WTC11 (cell line): ENCODE data around the gene MED23.

Source experiments
- ATF1 ChIP-seq: sonication (generic); formaldehyde crosslinking; IDR thresholded peaks from 2 replicates; pipeline ENCODE4 v1.8.1; 2023; ENCODE audit warnings: mild to moderate bottlenecking, moderate library complexity, missing genetic modification reagents
- CREB1 ChIP-seq: sonication (generic); formaldehyde crosslinking; IDR thresholded peaks from 2 replicates; pipeline ENCODE4 v1.8.0; 2023; ENCODE audit warnings: mild to moderate bottlenecking, missing genetic modification reagents
- ETV6 ChIP-seq: sonication (generic); formaldehyde crosslinking; IDR thresholded peaks from 2 replicates; pipeline ENCODE4 v1.8.1; 2022; ENCODE audit warnings: mild to moderate bottlenecking, missing genetic modification reagents
- FOXK1 ChIP-seq: sonication (generic); formaldehyde crosslinking; IDR thresholded peaks from 2 replicates; pipeline ENCODE4 v1.8.0; 2022; ENCODE audit warnings: mild to moderate bottlenecking, moderate library complexity, missing genetic modification reagents
- NFYB ChIP-seq: sonication (generic); formaldehyde crosslinking; conservative IDR thresholded peaks from 2 replicates; pipeline ENCODE4 v1.8.0; 2022; ENCODE audit warnings: low read depth, missing genetic modification reagents
- NR1H2 ChIP-seq: sonication (generic); formaldehyde crosslinking; IDR thresholded peaks from 2 replicates; pipeline ENCODE4 v1.9.0; 2021; ENCODE audit warnings: mild to moderate bottlenecking, moderate library complexity, missing genetic modification reagents
- SP1 ChIP-seq: sonication (generic); formaldehyde crosslinking; conservative IDR thresholded peaks from 2 replicates; pipeline ENCODE4 v1.8.1; 2022; ENCODE audit warnings: missing genetic modification reagents
- TF ChIP-seq, protein P1 (sequence below): fragments of 200-600 bp; IDR thresholded peaks from 2 replicates; pipeline ENCODE4 v1.8.0; 2022; ENCODE audit warnings: antibody characterized with exemption
- TF ChIP-seq, protein P2 (sequence below): sonication (generic); formaldehyde crosslinking; conservative IDR thresholded peaks from 2 replicates; pipeline ENCODE4 v1.8.1; 2022; ENCODE audit warnings: mild to moderate bottlenecking, missing genetic modification reagents
- TF ChIP-seq, protein P3 (sequence below): sonication (generic); formaldehyde crosslinking; IDR thresholded peaks from 2 replicates; pipeline ENCODE4 v1.8.1; 2022; ENCODE audit warnings: mild to moderate bottlenecking, moderate library complexity, missing genetic modification reagents
- TF ChIP-seq, protein P4 (sequence below): sonication (generic); formaldehyde crosslinking; IDR thresholded peaks from 2 replicates; pipeline ENCODE4 v1.8.1; 2023; ENCODE audit warnings: mild to moderate bottlenecking, missing genetic modification reagents, borderline replicate concordance

DNA sequence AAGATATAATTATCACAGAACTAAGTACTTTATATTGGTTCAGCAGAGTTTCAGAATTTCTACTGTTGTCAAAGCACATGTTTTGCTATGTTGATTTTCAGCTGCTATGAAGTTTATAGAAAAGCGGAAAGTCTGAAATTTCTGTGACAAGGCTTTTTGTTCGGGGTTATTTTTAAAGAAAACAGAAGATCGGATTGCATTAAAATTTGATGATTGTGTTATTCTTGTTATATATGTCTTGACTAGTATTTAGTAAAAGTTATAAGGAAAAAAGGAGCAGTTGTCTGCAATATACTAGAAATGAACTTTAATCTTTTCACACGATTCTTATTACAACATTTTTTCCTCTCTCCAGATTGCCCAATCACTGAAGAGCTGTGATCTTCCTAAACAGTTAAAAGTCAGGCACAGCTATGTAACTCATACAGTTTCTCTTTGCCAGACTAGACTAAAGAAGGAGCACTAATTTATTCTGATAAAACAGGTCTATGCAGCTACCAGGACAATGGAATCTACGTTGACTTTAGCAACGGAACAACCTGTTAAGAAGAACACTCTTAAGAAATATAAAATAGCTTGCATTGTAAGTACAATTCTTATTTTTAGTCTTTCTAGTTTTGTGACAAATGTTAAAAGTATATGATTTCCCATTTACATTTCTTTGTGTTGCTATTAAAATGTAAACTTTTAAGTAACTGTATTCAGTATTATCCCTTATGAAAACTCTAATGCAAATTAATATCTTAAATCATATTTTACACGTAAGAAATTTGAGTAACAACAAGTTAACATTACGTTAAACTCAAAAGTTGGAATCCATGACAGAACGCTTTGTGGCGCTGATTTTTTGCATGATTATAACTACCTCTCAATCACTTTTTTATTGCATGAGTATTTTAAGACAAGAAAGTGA, 9.1 kb upstream of the MED23 start, which contains the start of gene ENPP3:
- TF ChIP-seq ATF1 (CRISPR knock-in tag) (no peak), ETV6 (no peak), NR1H2 (CRISPR knock-in tag) (no peak), SP1 (no peak), FOXK1 (no peak), NFYB (CRISPR knock-in tag) (no peak), CREB1 (no peak)
- TF ChIP-seq, protein P1, sequence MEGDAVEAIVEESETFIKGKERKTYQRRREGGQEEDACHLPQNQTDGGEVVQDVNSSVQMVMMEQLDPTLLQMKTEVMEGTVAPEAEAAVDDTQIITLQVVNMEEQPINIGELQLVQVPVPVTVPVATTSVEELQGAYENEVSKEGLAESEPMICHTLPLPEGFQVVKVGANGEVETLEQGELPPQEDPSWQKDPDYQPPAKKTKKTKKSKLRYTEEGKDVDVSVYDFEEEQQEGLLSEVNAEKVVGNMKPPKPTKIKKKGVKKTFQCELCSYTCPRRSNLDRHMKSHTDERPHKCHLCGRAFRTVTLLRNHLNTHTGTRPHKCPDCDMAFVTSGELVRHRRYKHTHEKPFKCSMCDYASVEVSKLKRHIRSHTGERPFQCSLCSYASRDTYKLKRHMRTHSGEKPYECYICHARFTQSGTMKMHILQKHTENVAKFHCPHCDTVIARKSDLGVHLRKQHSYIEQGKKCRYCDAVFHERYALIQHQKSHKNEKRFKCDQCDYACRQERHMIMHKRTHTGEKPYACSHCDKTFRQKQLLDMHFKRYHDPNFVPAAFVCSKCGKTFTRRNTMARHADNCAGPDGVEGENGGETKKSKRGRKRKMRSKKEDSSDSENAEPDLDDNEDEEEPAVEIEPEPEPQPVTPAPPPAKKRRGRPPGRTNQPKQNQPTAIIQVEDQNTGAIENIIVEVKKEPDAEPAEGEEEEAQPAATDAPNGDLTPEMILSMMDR, result no peak
- TF ChIP-seq, protein P2, sequence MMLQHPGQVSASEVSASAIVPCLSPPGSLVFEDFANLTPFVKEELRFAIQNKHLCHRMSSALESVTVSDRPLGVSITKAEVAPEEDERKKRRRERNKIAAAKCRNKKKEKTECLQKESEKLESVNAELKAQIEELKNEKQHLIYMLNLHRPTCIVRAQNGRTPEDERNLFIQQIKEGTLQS, result no peak
- TF ChIP-seq, protein P3, sequence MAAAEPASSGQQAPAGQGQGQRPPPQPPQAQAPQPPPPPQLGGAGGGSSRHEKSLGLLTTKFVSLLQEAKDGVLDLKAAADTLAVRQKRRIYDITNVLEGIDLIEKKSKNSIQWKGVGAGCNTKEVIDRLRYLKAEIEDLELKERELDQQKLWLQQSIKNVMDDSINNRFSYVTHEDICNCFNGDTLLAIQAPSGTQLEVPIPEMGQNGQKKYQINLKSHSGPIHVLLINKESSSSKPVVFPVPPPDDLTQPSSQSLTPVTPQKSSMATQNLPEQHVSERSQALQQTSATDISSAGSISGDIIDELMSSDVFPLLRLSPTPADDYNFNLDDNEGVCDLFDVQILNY (CRISPR knock-in tag), result no peak
- TF ChIP-seq, protein P4, sequence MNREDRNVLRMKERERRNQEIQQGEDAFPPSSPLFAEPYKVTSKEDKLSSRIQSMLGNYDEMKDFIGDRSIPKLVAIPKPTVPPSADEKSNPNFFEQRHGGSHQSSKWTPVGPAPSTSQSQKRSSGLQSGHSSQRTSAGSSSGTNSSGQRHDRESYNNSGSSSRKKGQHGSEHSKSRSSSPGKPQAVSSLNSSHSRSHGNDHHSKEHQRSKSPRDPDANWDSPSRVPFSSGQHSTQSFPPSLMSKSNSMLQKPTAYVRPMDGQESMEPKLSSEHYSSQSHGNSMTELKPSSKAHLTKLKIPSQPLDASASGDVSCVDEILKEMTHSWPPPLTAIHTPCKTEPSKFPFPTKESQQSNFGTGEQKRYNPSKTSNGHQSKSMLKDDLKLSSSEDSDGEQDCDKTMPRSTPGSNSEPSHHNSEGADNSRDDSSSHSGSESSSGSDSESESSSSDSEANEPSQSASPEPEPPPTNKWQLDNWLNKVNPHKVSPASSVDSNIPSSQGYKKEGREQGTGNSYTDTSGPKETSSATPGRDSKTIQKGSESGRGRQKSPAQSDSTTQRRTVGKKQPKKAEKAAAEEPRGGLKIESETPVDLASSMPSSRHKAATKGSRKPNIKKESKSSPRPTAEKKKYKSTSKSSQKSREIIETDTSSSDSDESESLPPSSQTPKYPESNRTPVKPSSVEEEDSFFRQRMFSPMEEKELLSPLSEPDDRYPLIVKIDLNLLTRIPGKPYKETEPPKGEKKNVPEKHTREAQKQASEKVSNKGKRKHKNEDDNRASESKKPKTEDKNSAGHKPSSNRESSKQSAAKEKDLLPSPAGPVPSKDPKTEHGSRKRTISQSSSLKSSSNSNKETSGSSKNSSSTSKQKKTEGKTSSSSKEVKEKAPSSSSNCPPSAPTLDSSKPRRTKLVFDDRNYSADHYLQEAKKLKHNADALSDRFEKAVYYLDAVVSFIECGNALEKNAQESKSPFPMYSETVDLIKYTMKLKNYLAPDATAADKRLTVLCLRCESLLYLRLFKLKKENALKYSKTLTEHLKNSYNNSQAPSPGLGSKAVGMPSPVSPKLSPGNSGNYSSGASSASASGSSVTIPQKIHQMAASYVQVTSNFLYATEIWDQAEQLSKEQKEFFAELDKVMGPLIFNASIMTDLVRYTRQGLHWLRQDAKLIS (CRISPR knock-in tag), result no peak
